Measurements from ENCODE around the gene ADM2.
A peak's percentile ranks its signal among the peaks of the same experiment; 100 is the strongest.

ADM2 gene

GRCh38 chr22:50468626-50469025 lies 12.7 kb upstream of the ADM2 start:
- intact Hi-C loops (cut with micrococcal nuclease) = no loop called here
- Mint-ChIP-seq H3K9me3 (no peaks in the 10 kb centered on the region), H3K36me3 (ENCODE audit: low read depth) (peaks cover 67% of the 10 kb centered on the region), H3K27ac (no peak overlapping the region), H3K4me3 (no peak overlapping the region), H3K4me1 (ENCODE audit: low read depth) (peaks cover 46% of the 10 kb centered on the region), H3K27me3 (no peaks in the 10 kb centered on the region)

GRCh38 chr22:50469377-50470305 lies 11.7 kb upstream of the ADM2 start:
- Mint-ChIP-seq H3K27ac (no peak overlapping the region), H3K27me3 (no peaks in the 10 kb centered on the region), H3K9me3 (no peaks in the 10 kb centered on the region), H3K36me3 (ENCODE audit: low read depth) (peaks cover 57% of the 10 kb centered on the region), H3K4me3 (no peak overlapping the region), H3K4me1 (ENCODE audit: low read depth) (peaks cover 54% of the 10 kb centered on the region)
- intact Hi-C loops (cut with micrococcal nuclease) = loop anchor here (10.0 kb wide), 1 partner anchor 105 kb away; no protein-coding TSS in a partner anchor

- peak overlapping the region; percentile 63 for H3K27ac Mint-ChIP-seq
- H3K4me1 Mint-ChIP-seq (ENCODE audit: low read depth) = peaks cover 59% of the 10 kb centered on the region
- H3K27me3 Mint-ChIP-seq = no peaks in the 10 kb centered on the region
- intact Hi-C loops (cut with micrococcal nuclease) = loop anchor here (10.0 kb wide), 1 partner anchor 106 kb away; no protein-coding TSS in a partner anchor
- peak overlapping the region; percentile 35 for H3K4me3 Mint-ChIP-seq
- H3K9me3 Mint-ChIP-seq = no peaks in the 10 kb centered on the region
- peaks cover 48% of the 10 kb centered on the region for H3K36me3 Mint-ChIP-seq (ENCODE audit: low read depth)
Measured at GRCh38 chr22:50470491-50470890, 10.9 kb upstream of the ADM2 start.

DNA sequence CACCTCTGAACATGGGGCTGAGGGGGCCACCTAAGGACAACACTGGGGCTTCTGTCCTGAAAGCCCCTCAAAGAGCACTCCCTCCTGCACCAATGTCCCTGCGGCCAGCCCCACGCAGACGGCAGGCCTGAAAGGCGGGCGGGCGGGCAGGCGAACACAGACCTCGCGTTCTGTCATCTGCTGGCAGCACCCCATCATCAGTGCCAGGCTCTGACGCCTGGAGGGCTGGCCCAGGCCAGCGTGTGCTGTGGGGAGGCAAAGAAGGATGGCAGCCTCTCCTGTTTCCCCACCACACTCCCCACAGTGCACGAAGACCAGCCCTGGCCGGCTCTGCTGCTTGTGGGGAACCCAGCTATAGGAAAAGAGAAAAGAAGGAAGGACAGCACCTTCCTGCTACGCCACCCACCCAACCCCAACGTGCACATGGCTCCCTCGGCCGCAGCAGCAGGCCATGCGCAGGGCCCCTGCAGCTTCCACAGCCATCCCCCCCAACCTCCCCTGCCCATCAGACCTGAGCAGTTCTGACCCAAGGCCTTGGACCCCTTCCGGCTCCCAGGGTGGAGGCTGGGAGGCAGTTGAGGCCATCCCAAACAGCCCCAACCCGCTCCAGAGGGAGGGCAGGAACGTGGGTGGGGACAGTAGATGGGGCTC lies 10.0 kb upstream of the ADM2 start:
- Mint-ChIP-seq H3K27me3 (peaks cover 4% of the 10 kb centered on the region), H3K9me3 (no peaks in the 10 kb centered on the region), H3K4me3 (no peak overlapping the region), H3K27ac (no peak overlapping the region), H3K36me3 (ENCODE audit: low read depth) (peaks cover 40% of the 10 kb centered on the region), H3K4me1 (ENCODE audit: low read depth) (peaks cover 60% of the 10 kb centered on the region)
- intact Hi-C loops (cut with micrococcal nuclease) = loop anchor here (10.0 kb wide), 1 partner anchor 107 kb away; no protein-coding TSS in a partner anchor

DNA sequence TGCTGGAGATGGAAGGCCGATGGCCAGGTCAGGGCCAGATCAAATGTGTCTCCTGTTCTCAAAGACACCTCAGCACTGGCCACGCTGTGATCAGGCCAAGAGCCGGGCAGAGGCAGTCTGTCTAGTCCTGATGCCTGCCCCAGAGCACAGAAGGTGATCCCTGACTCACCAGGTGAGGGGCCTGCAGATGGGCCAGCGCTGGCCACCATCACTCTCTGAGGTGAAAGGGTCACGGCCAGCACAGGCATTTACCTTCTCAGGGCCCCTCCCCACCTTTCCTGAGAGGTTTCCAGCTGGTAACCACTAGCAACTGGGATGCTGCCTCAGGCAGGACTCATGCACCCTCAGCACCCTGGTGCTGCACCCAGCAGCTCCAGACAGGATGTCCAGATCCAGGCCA lies 9.4 kb upstream of the ADM2 start:
- Mint-ChIP-seq H3K4me1 (ENCODE audit: low read depth) (peaks cover 60% of the 10 kb centered on the region), H3K9me3 (no peaks in the 10 kb centered on the region), H3K36me3 (ENCODE audit: low read depth) (peaks cover 34% of the 10 kb centered on the region), H3K27me3 (peaks cover 9% of the 10 kb centered on the region), H3K4me3 (no peak overlapping the region), H3K27ac (no peak overlapping the region)
- intact Hi-C loops (cut with micrococcal nuclease) = loop anchor here (10.0 kb wide), 1 partner anchor 107 kb away; no protein-coding TSS in a partner anchor

- peaks cover 22% of the 10 kb centered on the region for H3K36me3 Mint-ChIP-seq (ENCODE audit: low read depth)
- H3K27me3 Mint-ChIP-seq = peaks cover 18% of the 10 kb centered on the region
- H3K4me3 Mint-ChIP-seq = peak overlapping the region; percentile 60
- peaks cover 60% of the 10 kb centered on the region for H3K4me1 Mint-ChIP-seq (ENCODE audit: low read depth)
- intact Hi-C loops (cut with micrococcal nuclease) = loop anchor here (10.0 kb wide), 1 partner anchor 108 kb away; no protein-coding TSS in a partner anchor
- H3K27ac Mint-ChIP-seq = peak overlapping the region; percentile 68
- H3K9me3 Mint-ChIP-seq = no peaks in the 10 kb centered on the region
Measured at GRCh38 chr22:50473088-50473487, 8.3 kb upstream of the ADM2 start.

DNA sequence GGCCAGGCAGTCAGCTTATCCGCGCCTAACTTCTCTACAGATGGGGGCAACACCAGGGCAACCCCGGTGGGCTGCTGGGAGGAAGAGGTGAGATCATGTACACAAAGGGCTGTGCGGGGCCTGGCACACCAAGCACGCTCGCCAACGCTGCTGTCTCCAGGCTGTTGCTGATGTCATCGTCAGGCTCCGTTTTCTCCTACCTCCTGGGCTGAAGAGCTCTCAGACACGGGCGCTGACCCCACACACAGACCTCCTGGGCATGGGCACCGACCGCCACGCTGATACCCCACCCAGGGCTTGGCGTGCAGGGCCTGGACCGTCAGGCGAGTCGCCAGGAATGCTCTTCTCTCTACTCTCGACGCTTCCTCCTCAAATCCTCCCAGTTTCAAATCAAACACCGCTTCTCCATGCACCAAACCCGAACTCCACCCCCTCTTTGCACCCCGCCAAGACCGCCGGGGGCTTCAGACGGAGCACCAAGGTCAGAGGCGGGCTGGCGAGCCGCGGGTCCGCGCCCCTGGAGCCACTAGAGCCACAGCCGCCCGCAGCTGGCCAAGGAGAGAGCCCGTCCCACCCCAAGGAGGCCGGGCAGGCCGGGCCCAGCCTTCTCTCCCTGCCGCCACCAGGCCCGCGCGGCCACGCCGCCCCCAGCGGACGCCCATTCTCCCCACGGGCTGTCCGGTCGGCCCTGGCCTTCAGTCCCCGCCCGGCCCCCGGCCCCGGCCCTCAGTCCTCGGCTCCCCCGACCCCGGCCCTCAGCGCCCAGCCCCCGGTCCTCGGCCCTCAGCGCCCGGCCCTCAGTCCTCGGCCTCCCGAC lies 7.3 kb upstream of the ADM2 start:
- Mint-ChIP-seq H3K36me3 (ENCODE audit: low read depth) (peaks cover 15% of the 10 kb centered on the region), H3K4me1 (ENCODE audit: low read depth) (peaks cover 57% of the 10 kb centered on the region), H3K4me3 (peak overlapping the region; percentile 90), H3K9me3 (no peaks in the 10 kb centered on the region), H3K27ac (peak overlapping the region; percentile 68), H3K27me3 (peaks cover 27% of the 10 kb centered on the region)
- intact Hi-C loops (cut with micrococcal nuclease) = loop anchor here (10.0 kb wide), 1 partner anchor 109 kb away; no protein-coding TSS in a partner anchor

GRCh38 chr22:50474710-50475651 lies 6.4 kb upstream of the ADM2 start, which contains the start of gene SBF1:
Gene SBF1, minus strand, starts transcription at chr22:50475035. Its CDS starts 195 bp downstream, at chr22:50474840.
- intact Hi-C loops (cut with micrococcal nuclease) = loop anchor here (10.0 kb wide), 1 partner anchor 110 kb away; no protein-coding TSS in a partner anchor
- peaks cover 15% of the 10 kb centered on the region for H3K36me3 Mint-ChIP-seq (ENCODE audit: low read depth)
- peaks cover 36% of the 10 kb centered on the region for H3K27me3 Mint-ChIP-seq
- H3K9me3 Mint-ChIP-seq = no peaks in the 10 kb centered on the region
- H3K4me3 Mint-ChIP-seq = peak within 1 kb of the TSS; percentile 90
- H3K4me1 Mint-ChIP-seq (ENCODE audit: low read depth) = peaks cover 55% of the 10 kb centered on the region
- peak within 1 kb of the TSS; percentile 71 for H3K27ac Mint-ChIP-seq

GRCh38 chr22:50475652-50476002 lies 5.7 kb upstream of the ADM2 start:
- Mint-ChIP-seq H3K27me3 (peaks cover 42% of the 10 kb centered on the region), H3K4me3 (peak overlapping the region; percentile 82), H3K9me3 (no peaks in the 10 kb centered on the region), H3K36me3 (ENCODE audit: low read depth) (peaks cover 15% of the 10 kb centered on the region), H3K27ac (peak overlapping the region; percentile 71), H3K4me1 (ENCODE audit: low read depth) (peaks cover 53% of the 10 kb centered on the region)
- intact Hi-C loops (cut with micrococcal nuclease) = loop anchor here (10.0 kb wide), 1 partner anchor 111 kb away; no protein-coding TSS in a partner anchor

DNA sequence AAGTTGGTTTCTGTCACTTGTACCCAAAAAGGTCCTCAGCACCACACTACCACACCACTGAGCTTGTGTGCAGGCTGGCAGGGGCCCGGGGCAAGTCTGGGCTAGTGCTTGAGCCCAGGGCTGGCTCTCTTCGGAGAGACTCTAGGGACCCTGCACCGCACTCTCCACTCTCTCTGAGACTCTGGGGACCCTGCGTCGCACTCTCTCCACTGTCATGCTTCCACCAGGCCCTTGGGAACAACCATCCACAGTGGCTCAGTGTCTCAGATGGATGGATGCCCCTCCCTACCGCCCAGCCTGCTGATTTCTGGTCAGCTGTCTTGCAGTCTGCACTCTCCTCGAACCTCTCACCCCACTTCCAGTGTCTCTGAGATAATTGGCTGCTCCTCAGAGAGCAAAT lies 4.5 kb upstream of the ADM2 start:
- H3K36me3 Mint-ChIP-seq (ENCODE audit: low read depth) = peaks cover 15% of the 10 kb centered on the region
- intact Hi-C loops (cut with micrococcal nuclease) = loop anchor here (10.0 kb wide), 1 partner anchor 112 kb away; no protein-coding TSS in a partner anchor
- no peaks in the 10 kb centered on the region for H3K9me3 Mint-ChIP-seq
- H3K27me3 Mint-ChIP-seq = peaks cover 47% of the 10 kb centered on the region
- no peak overlapping the region for H3K4me3 Mint-ChIP-seq
- H3K4me1 Mint-ChIP-seq (ENCODE audit: low read depth) = peaks cover 41% of the 10 kb centered on the region
- no peak overlapping the region for H3K27ac Mint-ChIP-seq

DNA sequence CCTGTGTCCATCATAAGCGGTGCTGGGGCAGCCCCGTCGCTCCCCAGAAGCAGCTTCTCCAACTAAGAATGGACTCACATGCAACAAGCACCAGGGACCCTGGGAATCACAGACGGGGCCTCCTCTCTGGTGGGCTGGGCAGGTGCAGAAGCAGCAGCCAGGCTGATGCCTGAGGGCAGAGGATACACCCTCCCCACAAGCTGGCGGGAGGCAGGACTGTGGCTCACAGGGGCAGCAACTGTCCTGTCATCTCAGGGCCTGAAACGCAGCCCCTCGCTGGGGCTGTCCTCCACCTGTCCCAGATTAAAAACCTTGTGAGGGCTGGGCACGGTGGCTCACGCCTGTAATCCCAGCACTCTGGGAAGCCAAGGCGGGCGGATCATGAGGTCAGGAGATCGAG lies 3.4 kb upstream of the ADM2 start:
- H3K27ac Mint-ChIP-seq = no peak overlapping the region
- intact Hi-C loops (cut with micrococcal nuclease) = loop anchor here (10.0 kb wide), 1 partner anchor 113 kb away; no protein-coding TSS in a partner anchor
- no peak overlapping the region for H3K4me3 Mint-ChIP-seq
- H3K27me3 Mint-ChIP-seq = peaks cover 56% of the 10 kb centered on the region
- H3K9me3 Mint-ChIP-seq = no peaks in the 10 kb centered on the region
- H3K4me1 Mint-ChIP-seq (ENCODE audit: low read depth) = peaks cover 30% of the 10 kb centered on the region
- H3K36me3 Mint-ChIP-seq (ENCODE audit: low read depth) = peaks cover 6% of the 10 kb centered on the region

DNA sequence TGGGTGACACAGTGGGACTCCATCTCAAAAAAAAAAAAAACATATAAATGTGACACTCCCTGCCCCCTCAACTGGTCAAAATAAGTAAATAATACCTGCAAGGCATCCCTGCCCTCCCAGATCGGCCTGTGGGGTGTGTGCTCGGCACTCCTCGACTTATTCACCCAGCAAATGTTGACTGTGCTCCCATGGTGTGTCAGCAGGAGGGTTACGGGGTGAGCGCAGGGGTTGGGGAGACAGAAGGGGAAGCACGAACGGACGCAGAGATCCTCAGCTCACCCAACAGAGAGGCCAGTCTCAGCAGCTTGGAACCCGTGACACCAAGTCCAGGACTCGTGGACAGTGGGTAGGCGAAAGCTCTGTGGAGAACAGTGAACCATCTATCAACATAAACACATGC lies 1.6 kb upstream of the ADM2 start:
- Mint-ChIP-seq H3K9me3 (no peaks in the 10 kb centered on the region), H3K4me1 (ENCODE audit: low read depth) (peaks cover 16% of the 10 kb centered on the region), H3K27ac (peak overlapping the region; percentile 39), H3K27me3 (peaks cover 72% of the 10 kb centered on the region), H3K36me3 (ENCODE audit: low read depth) (no peaks in the 10 kb centered on the region), H3K4me3 (no peak overlapping the region)
- intact Hi-C loops (cut with micrococcal nuclease) = loop anchor here (10.0 kb wide), 1 partner anchor 115 kb away; no protein-coding TSS in a partner anchor

Measured in dendritic cell treated with granulocyte-macrophage colony-stimulating factor and Interleukin-4, amounts not matched to agents 40 ng/mL and 50 ng/mL, for 4 days (primary cell).